ENCODE results near the gene CSMD2.
"Not testable (repeated sequence)": the region's sequence is repeated elsewhere in the genome, so short reads cannot be mapped to it uniquely, and the experiment has no call there.

Gene CSMD2

GRCh38 chr1:34101151-34101550 lies 63.9 kb downstream of the CSMD2 start:
- no peak for DNase-seq

DNA sequence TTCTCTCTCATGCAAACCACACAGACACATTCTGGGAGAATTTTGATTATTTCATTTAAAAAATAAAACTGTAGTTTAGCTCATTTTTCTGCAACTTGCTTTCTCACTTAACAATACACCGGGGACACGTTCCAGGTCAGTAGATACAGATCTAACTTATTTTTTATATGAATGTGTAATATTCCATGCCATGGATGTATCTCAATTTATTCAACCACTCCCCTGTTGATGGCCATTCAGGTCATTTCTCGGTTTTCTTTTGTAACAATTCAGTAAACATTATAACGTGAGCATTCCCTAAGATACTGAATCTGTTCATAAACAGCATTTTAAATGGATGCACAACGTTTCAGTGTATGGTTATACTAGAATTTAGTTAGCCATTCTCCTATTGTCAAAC lies 64.7 kb downstream of the CSMD2 start:
- DNase-seq = no peak

DNA sequence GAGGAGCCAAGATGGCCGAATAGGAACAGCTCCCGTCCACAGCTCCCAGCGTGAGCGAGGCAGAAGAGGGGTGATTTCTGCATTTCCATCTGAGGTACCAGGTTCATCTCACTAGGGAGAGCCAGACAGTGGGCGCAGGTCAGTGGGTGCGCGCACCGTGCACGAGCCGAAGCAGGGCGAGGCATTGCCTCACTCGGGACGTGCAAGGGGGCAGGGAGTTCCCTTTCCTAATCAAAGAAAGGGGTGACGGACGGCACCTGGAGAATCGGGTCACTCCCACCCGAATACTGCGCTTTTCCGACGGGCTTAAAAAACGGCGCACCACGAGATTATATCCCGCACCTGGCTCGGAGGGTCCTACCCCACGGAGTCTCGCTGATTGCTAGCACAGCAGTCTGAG lies 72.6 kb downstream of the CSMD2 start:
- not testable (repeated sequence) for DNase-seq

DNA sequence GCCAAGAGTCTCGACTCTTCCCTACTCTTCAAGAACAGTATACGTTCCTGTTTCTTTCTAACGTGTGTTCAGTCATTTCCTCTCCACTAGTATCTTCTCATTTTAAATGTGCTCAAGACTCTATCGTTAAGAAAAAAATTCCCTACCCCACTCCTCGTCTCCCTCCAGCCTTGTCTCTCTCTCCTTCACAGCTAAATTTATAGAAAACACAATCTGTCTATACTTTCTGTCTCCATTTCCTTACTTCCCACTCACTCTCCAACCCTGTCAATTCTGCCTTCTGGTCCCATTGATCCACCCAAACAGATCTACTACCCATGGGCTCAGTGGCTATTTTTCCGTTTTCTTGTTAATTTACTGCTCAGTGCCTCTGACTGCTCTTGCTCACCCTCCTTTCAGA lies 75.3 kb downstream of the CSMD2 start:
- DNase-seq = no peak

GRCh38 chr1:34087986-34088385 lies 77.0 kb downstream of the CSMD2 start:
- no peak for DNase-seq

GRCh38 chr1:34086561-34086960 lies 78.5 kb downstream of the CSMD2 start:
- no peak for DNase-seq

DNA sequence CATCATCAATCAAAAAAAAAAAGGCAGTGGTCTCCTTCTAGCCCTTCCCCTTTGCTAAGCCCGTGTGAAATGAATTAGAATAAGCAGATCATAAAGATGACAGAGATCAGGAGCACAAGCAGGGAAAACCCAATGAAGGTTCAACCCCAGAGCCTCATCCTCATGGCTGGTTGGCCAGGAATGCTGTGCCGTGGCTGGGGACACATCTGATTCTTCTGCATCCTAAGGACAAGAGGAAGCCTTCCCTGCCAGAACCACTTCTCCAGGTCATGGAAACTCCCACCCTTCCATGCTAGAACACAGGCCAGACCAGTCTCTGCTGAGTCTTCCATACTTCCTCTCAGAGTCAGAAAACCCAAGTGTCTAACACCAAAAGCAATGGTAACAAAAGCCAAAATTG lies 81.1 kb downstream of the CSMD2 start:
- no peak for DNase-seq

GRCh38 chr1:34082085-34082670 lies 82.9 kb downstream of the CSMD2 start:
- DNase-seq = not testable (repeated sequence)

- DNase-seq = no peak
Observed at GRCh38 chr1:34078383-34078782, 86.6 kb downstream of the CSMD2 start.

GRCh38 chr1:34075576-34075975 lies 89.5 kb downstream of the CSMD2 start:
- DNase-seq = no peak

GRCh38 chr1:34073028-34073695 lies 91.9 kb downstream of the CSMD2 start:
- DNase-seq = no peak

- no peak for DNase-seq
Observed at GRCh38 chr1:34070201-34070836, 94.7 kb downstream of the CSMD2 start.

DNA sequence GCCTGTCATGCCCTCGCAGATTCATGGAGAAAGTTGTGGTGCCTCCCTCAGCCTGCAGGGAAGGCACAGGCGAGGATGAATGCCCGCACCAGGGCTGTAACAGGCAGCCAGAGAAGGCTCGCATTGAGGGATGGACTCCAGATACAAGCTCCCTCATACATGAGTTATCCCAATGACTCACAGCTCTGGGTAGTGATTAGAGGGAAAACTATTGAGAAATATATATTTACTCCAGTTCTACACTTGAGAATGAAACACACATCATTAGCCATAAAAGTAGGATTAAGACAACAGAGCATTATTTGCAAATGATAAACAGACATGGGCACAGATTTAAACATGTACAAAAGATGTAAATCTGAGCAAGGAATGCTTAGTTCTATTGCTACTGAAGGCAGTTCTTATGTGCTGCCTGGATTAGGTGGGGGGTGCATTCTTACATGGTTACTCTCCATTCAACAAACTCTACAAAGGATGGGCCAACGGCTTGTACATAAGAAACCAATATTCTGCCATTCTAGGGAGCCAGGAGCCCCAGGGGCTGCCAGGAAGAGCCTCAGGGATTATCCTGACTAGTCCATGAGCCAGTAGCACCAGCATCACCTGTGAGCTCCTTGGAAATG lies 97.9 kb downstream of the CSMD2 start:
- no peak for DNase-seq

DNA sequence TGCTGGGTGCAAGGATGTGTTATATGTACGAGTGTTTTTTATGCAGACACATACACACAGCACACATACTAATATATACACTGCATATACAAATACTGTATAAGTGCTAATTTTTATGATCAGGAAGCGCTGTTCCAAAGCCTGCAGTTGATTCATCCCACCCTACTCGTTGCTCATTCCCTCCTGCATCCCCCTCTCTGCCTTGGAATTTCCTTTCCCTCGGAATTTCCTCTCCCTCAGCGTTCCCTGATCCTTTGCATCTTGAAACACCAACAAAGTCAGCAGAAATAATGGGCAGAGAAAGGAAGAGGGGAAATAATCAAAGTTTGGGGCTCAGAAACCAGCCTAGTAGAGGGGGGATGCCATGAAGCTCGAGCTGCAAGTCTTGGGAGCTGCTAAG lies 98.9 kb downstream of the CSMD2 start:
- no peak for DNase-seq

DNA sequence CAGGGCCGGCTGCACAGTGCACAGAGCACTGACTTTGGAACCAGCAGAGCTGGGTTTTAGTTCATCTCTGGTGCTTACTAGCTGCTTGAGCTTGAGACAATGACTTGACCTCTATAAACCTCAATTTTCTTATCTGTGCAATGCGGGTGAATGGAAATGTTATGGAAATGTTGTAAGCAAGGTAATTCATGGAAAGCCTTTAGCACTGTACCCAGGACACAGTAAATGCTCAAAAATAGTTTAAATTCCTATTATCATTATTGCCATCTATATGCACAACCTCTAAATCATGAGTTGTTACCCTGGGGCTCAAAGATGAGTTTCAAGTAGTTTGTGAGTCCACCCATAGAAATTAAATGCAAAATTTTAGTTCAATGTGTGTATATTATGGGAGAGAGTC lies 99.5 kb downstream of the CSMD2 start:
- DNase-seq = no peak

- no peak for DNase-seq
Observed at GRCh38 chr1:34060901-34061415, 104.1 kb downstream of the CSMD2 start.

GRCh38 chr1:34060187-34060730 lies 104.8 kb downstream of the CSMD2 start:
- DNase-seq = no peak

DNA sequence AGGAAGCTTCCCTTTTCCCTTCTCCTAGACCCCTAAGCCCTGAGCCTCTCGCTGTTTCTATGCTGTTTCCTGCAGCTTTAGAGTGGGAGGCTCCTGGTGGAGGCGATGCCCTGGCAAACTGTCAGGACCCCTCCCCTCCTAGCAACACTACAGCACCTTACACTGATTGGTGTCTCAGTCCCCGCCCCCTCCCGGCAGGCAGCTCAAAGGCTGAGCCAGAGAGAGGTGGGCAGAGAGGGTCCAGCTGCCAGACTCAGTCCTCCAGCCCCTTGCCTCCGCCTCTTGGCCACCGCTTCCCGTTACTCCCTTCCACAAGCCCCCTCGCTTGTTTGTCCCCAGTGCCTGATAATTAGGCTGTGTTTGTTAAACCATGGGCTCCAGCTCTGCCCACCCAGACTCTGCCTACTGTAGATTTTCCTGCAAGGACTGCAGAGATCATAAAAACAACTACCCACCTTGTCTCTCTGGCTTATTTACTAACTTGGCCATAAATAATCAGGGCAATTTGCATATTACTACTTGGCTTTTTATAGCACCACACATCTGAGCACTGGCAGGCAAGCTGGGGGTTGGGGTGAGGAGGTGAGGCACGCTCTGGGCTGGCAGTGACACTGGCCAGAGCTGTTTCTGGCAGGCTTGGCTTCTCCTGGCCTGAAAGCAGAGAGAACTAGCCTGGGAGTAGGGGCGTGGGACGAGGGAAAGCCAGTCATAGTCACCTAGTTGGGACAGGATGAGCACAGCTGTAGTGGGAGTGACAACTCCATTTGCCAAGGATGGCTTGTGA lies 107.5 kb downstream of the CSMD2 start:
- no peak for DNase-seq

- no peak for DNase-seq
Observed at GRCh38 chr1:34055818-34056217, 109.2 kb downstream of the CSMD2 start.

DNA sequence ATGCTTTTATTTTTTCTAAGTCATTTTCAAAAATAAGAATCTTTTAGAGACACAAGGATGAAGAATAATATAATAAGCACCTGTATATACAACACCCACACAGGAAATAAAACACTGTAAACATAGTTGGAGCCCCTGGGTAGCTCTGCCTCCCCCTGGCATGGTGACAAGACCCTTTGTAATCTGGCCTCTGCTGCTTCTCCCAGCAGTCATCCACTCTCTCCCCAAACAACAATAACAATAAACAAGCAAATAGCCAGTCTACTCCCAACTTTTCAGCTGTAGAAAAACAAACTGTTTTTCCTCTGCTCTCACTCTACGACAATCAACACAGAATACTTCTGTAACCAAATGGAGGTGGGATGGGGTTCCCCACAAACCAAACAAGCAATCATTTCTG lies 110.1 kb downstream of the CSMD2 start:
- DNase-seq = no peak

- DNase-seq = no peak
Observed at GRCh38 chr1:34053660-34054059, 111.4 kb downstream of the CSMD2 start.

GRCh38 chr1:34052565-34052964 lies 112.5 kb downstream of the CSMD2 start:
- DNase-seq = no peak

Measured in bone marrow (tissue), 2 donors.